Measurements from ENCODE around the gene TASL. TPM values are rescaled to one million over a fixed set of nuclear protein-coding genes. Genes with fewer than 3 reads are reported as not detected.

Gene TASL
- total RNA-seq, 1 donor from 2014 or later = not detected

GRCh38 chrX:30589146-30589888 is 11.8 kb upstream of the TASL start:
- DNase-seq (ENCODE audit: low read depth) = no peak
- H3K36me3 ChIP-seq (ENCODE audit: insufficient read depth, low read length) = no peaks in the 10 kb centered on the region
- peak; percentile 60 for FAIRE-seq

GRCh38 chrX:30586516-30586915 is 8.9 kb upstream of the TASL start:
- no peak overlapping the region for H3K4me3 Mint-ChIP-seq (ENCODE audit: unreplicated experiment)
- Histone ChIP-seq H3K79me2 (ENCODE audit: insufficient read depth, low read length) (no peaks in the 10 kb centered on the region), H3K27me3 (ENCODE audit: insufficient read depth, low read length) (no peaks in the 10 kb centered on the region), H3K9me3 (ENCODE audit: insufficient read depth, low read depth, low read length) (no peaks in the 10 kb centered on the region), H2AFZ (ENCODE audit: low read depth, low read length) (no peak overlapping the region), H3K4me2 (ENCODE audit: low read length) (no peak overlapping the region), H3K9ac (ENCODE audit: low read length) (no peak overlapping the region), H3K27ac (ENCODE audit: low read depth, low read length) (no peak overlapping the region), H3K4me3 (ENCODE audit: insufficient read depth, low read depth, low read length) (no peak overlapping the region), H4K20me1 (ENCODE audit: insufficient read depth, low read length) (no peaks in the 10 kb centered on the region), H3K4me1 (ENCODE audit: insufficient read depth, low read length) (no peaks in the 10 kb centered on the region), H3K36me3 (ENCODE audit: insufficient read depth, low read length) (no peaks in the 10 kb centered on the region)
- no peak overlapping the region for H3K27ac Mint-ChIP-seq (ENCODE audit: unreplicated experiment)
- no peaks in the 10 kb centered on the region for H3K36me3 Mint-ChIP-seq (ENCODE audit: low read depth, unreplicated experiment)
- TF ChIP-seq EZH2 (IDR thresholded peaks at IDR 0.05; ENCODE audit: insufficient read depth, low read length) (no peak), CTCF (IDR thresholded peaks at IDR 0.05; ENCODE audit: insufficient read depth, low read depth, low read length) (no peak)
- FAIRE-seq (no peak), DNase-seq (ENCODE audit: low read depth) (no peak)
- no peaks in the 10 kb centered on the region for H3K27me3 Mint-ChIP-seq (ENCODE audit: low read depth, unreplicated experiment)
- no peaks in the 10 kb centered on the region for H3K9me3 Mint-ChIP-seq (ENCODE audit: unreplicated experiment)
- no peaks in the 10 kb centered on the region for H3K4me1 Mint-ChIP-seq (ENCODE audit: low read depth, unreplicated experiment)

More at GRCh38 chrX:30589146-30589888, 11.8 kb upstream of the TASL start:
- Histone ChIP-seq H2AFZ (ENCODE audit: low read depth, low read length) (no peak overlapping the region), H3K9ac (ENCODE audit: low read length) (no peak overlapping the region), H3K9me3 (ENCODE audit: insufficient read depth, low read depth, low read length) (no peaks in the 10 kb centered on the region), H3K4me2 (ENCODE audit: low read length) (no peak overlapping the region), H3K27me3 (ENCODE audit: insufficient read depth, low read length) (no peaks in the 10 kb centered on the region), H3K27ac (ENCODE audit: low read depth, low read length) (no peak overlapping the region), H3K4me1 (ENCODE audit: insufficient read depth, low read length) (no peaks in the 10 kb centered on the region), H3K79me2 (ENCODE audit: insufficient read depth, low read length) (no peaks in the 10 kb centered on the region), H4K20me1 (ENCODE audit: insufficient read depth, low read length) (no peaks in the 10 kb centered on the region), H3K4me3 (ENCODE audit: insufficient read depth, low read depth, low read length) (no peak overlapping the region)
- no peak overlapping the region for H3K4me3 Mint-ChIP-seq (ENCODE audit: unreplicated experiment)
- no peaks in the 10 kb centered on the region for H3K9me3 Mint-ChIP-seq (ENCODE audit: unreplicated experiment)
- H3K36me3 Mint-ChIP-seq (ENCODE audit: low read depth, unreplicated experiment) = no peaks in the 10 kb centered on the region
- TF ChIP-seq CTCF (IDR thresholded peaks at IDR 0.05; ENCODE audit: insufficient read depth, low read depth, low read length) = no peak
- TF ChIP-seq EZH2 (IDR thresholded peaks at IDR 0.05; ENCODE audit: insufficient read depth, low read length) = no peak
- H3K27me3 Mint-ChIP-seq (ENCODE audit: low read depth, unreplicated experiment) = no peaks in the 10 kb centered on the region
- H3K4me1 Mint-ChIP-seq (ENCODE audit: low read depth, unreplicated experiment) = no peaks in the 10 kb centered on the region
- no peak overlapping the region for H3K27ac Mint-ChIP-seq (ENCODE audit: unreplicated experiment)

- H3K27ac Mint-ChIP-seq (ENCODE audit: unreplicated experiment) = no peak overlapping the region
Observed at GRCh38 chrX:30582664-30583063, 5.1 kb upstream of the TASL start.

More at GRCh38 chrX:30582664-30583063, 5.1 kb upstream of the TASL start:
- no peaks in the 10 kb centered on the region for H4K20me1 ChIP-seq (ENCODE audit: insufficient read depth, low read length)
- no peaks in the 10 kb centered on the region for H3K79me2 ChIP-seq (ENCODE audit: insufficient read depth, low read length)
- H2AFZ ChIP-seq (ENCODE audit: low read depth, low read length) = no peak overlapping the region
- H3K4me2 ChIP-seq (ENCODE audit: low read length) = no peak overlapping the region
- DNase-seq (ENCODE audit: low read depth) (no peak), FAIRE-seq (no peak)
- no peak overlapping the region for H3K4me3 ChIP-seq (ENCODE audit: insufficient read depth, low read depth, low read length)
- no peaks in the 10 kb centered on the region for H3K27me3 ChIP-seq (ENCODE audit: insufficient read depth, low read length)
- no peak overlapping the region for H3K4me3 Mint-ChIP-seq (ENCODE audit: unreplicated experiment)
- no peak overlapping the region for H3K27ac ChIP-seq (ENCODE audit: low read depth, low read length)
- no peaks in the 10 kb centered on the region for H3K36me3 ChIP-seq (ENCODE audit: insufficient read depth, low read length)
- H3K4me1 ChIP-seq (ENCODE audit: insufficient read depth, low read length) = no peaks in the 10 kb centered on the region
- H3K9ac ChIP-seq (ENCODE audit: low read length) = no peak overlapping the region
- no peaks in the 10 kb centered on the region for H3K9me3 Mint-ChIP-seq (ENCODE audit: unreplicated experiment)
- no peaks in the 10 kb centered on the region for H3K9me3 ChIP-seq (ENCODE audit: insufficient read depth, low read depth, low read length)
- H3K27me3 Mint-ChIP-seq (ENCODE audit: low read depth, unreplicated experiment) = no peaks in the 10 kb centered on the region
- TF ChIP-seq EZH2 (IDR thresholded peaks at IDR 0.05; ENCODE audit: insufficient read depth, low read length) (no peak), CTCF (IDR thresholded peaks at IDR 0.05; ENCODE audit: insufficient read depth, low read depth, low read length) (no peak)
- H3K36me3 Mint-ChIP-seq (ENCODE audit: low read depth, unreplicated experiment) = no peaks in the 10 kb centered on the region
- no peaks in the 10 kb centered on the region for H3K4me1 Mint-ChIP-seq (ENCODE audit: low read depth, unreplicated experiment)
